CD4-positive, alpha-beta T cell (primary cell): ENCODE results near the gene LDAH. TPM values are rescaled to one million over a fixed set of nuclear protein-coding genes. Genes with fewer than 3 reads are reported as not detected.
A peak's percentile ranks its signal among the peaks of the same experiment; 100 is the strongest.

Experiments used
- ATAC-seq: fragments of 200-7000 bp; cut with Tn5 transposase; one replicate; pipeline ENCODE4 v1.10.0; 2022; ENCODE audit warnings: mild to moderate bottlenecking; ENCODE audit not compliant: poor library complexity
- CTCF ChIA-PET: fragments of 350-600 bp; sonication (Branson Sonifier 250); formaldehyde crosslinking; loops from one replicate; lab custom pipeline; 2021; ENCODE audit warnings: antibody characterized with exemption, inconsistent platforms; lab: Charles Lee
- POLR2A ChIA-PET: fragments of 350-600 bp; sonication (Branson Sonifier 250); formaldehyde crosslinking; loops from one replicate; lab custom pipeline; 2021; ENCODE audit warnings: antibody characterized with exemption, inconsistent platforms; lab: Charles Lee
- DNase-seq, 14 experiments: peaks; one replicate each; pipeline ENCODE4 v3.0.0-alpha.2; 2013 to 2020; ENCODE audit warnings: mixed read lengths in 2 of 14
- H3K27ac ChIP-seq, 2 donors: one replicate each; pipeline versions ENCODE4 v1.5.1 to v1.7.0; 2013; ENCODE audit warnings: low read length in 2 of 2, low read depth in 1 of 2, mild to moderate bottlenecking in 1 of 2
- H3K27me3 ChIP-seq, 2 experiments: 1 replicate in 1 of 2; 2 replicates in 1 of 2; pipeline versions ENCODE4 v1.6.1 to v1.7.0; 2013; ENCODE audit warnings: low read length in 2 of 2, control low read depth in 1 of 2, mild to moderate bottlenecking in 1 of 2, moderate library complexity in 1 of 2; ENCODE audit not compliant: insufficient read depth in 2 of 2, control insufficient read depth in 1 of 2
- H3K36me3 ChIP-seq: one replicate; pipeline ENCODE4 v1.6.1; 2013; ENCODE audit warnings: low read length, control low read depth; ENCODE audit not compliant: insufficient read depth
- H3K4me1 ChIP-seq: one replicate; pipeline ENCODE4 v1.6.1; 2013; ENCODE audit warnings: low read length, control low read depth; ENCODE audit not compliant: insufficient read depth
- H3K4me3 ChIP-seq: one replicate; pipeline ENCODE4 v1.5.1; 2013; ENCODE audit warnings: mild to moderate bottlenecking, low read length, moderate library complexity
- H3K9me3 ChIP-seq, 2 experiments: 1 replicate in 1 of 2; 2 replicates in 1 of 2; pipeline versions ENCODE4 v1.6.1 to v1.7.0; 2013; ENCODE audit warnings: low read length in 2 of 2, mild to moderate bottlenecking in 2 of 2, control low read depth in 1 of 2, moderate library complexity in 1 of 2; ENCODE audit not compliant: control insufficient read depth in 1 of 2, insufficient read depth in 1 of 2
- H3K27ac Mint-ChIP-seq: one replicate; pipeline ENCODE4 v1.8.0; 2020; ENCODE audit warnings: mixed read lengths
- H3K27me3 Mint-ChIP-seq: one replicate; pipeline ENCODE4 v1.8.0; 2021; ENCODE audit warnings: mixed read lengths
- H3K36me3 Mint-ChIP-seq: one replicate; pipeline ENCODE4 v1.8.0; 2021; ENCODE audit warnings: low read depth, mixed read lengths
- H3K4me1 Mint-ChIP-seq: one replicate; pipeline ENCODE4 v1.8.0; 2021; ENCODE audit warnings: low read depth, mixed read lengths
- H3K4me3 Mint-ChIP-seq: one replicate; pipeline ENCODE4 v1.8.0; 2020; ENCODE audit warnings: mild to moderate bottlenecking, mixed read lengths
- H3K9me3 Mint-ChIP-seq: one replicate; pipeline ENCODE4 v1.8.0; 2020; ENCODE audit warnings: mixed read lengths
- CTCF ChIP-seq: fragments of 200-600 bp; IDR thresholded peaks from one replicate; pipeline ENCODE4 v1.8.0; 2022; ENCODE audit warnings: antibody characterized with exemption, mild to moderate bottlenecking
- intact Hi-C, 2 experiments: fragments of 100-400 bp; cut with DNase I in 1 of 2; cut with micrococcal nuclease in 1 of 2; formaldehyde crosslinking; loops; one replicate each; pipeline versions ENCODE4 v1.15.1 to v1.9.0; 2023 to 2025; cut with DNase I, micrococcal nuclease
- total RNA-seq, 174 experiments: library from RNA in 2 of 174; stranded (reverse) in 2 of 174; gene quantifications; one replicate each; pipeline ENCODE4 v1.2.3 and lab custom pipeline; 2021 to 2026

LDAH gene
- total RNA-seq, 2 experiments from 2014 or later: 6.5 to 7.2 TPM

DNA sequence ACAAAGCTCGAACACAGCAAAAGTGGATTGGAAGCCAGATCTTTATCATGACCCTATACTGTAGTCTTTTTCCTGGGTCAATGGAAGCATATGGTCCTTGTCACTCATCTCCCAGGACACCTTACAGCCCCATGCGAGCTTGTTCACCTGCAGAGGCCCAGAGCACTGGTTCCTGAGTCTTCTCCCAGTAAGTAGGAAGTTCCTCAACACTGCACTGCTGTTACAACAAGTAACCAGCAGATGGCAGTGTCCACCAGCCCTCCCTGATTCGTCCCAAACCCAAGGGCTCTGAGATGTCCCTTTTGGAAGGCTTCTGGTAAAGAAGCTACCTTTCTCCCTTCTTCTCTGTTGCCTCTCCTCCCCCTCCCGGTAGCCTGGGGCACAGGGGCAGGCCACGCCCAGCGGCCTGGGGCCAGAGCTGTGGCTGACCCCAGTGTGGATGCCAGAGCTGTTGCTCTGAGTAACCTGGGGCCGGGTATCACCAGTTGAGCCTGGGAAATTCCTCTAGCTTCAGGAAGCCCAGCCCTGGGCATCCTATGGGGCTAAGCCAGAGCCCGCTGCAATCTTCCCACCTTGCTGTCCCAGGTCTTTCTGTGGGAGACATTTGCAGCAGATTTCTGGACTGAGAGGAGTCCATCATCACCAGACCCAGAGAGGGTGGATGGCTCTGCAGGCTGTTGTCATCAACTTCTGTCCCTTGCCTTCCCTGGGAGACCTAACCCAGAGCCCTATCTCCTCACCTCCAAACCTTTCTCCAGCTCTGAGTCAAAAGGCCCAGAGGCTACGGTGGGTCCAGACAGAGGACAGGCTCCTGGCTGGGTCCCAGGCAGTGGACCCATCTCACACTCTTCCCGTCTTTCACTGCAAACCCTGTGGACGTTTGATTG is 161.2 kb downstream of the LDAH start:
- Mint-ChIP-seq H3K27ac (no peak overlapping the region), H3K4me1 (peaks cover 15% of the 10 kb centered on the region), H3K4me3 (no peak overlapping the region), H3K9me3 (no peaks in the 10 kb centered on the region), H3K27me3 (peaks cover 80% of the 10 kb centered on the region), H3K36me3 (no peaks in the 10 kb centered on the region)
- Histone ChIP-seq H3K9me3 (peaks cover 0 to 15% of the 10 kb centered on the region in 2 experiments), H3K36me3 (no peaks in the 10 kb centered on the region), H3K27ac (no peak overlapping the region), H3K4me3 (no peak overlapping the region), H3K27me3 (peaks cover 49 to 66% of the 10 kb centered on the region in 2 experiments), H3K4me1 (peaks cover 21% of the 10 kb centered on the region)
- ChIA-PET CTCF (interaction anchor here (0.6 to 8.0 kb wide), 14 partner anchors 8 to 324 kb away, joined by 3 to 52 read pairs (median 3); partner anchors contain the start of genes HS1BP3 and RHOB), POLR2A (interaction anchor here (1.0 to 1.6 kb wide), 4 partner anchors 10 to 301 kb away, joined by 3 to 11 read pairs (median 5); partner anchors contain the start of genes HS1BP3 and LDAH)
- intact Hi-C loops: loop anchor here (1.0 to 10.0 kb wide), 3 partner anchors 163 to 651 kb away; partner anchors contain the start of gene LDAH (in 1 of the 2)
- DNase-seq (peak; percentile 43 to 85 (median 56)), ATAC-seq (peak; percentile 84)
- peak; percentile 93 for TF ChIP-seq CTCF

GRCh38 chr2:20660506-20661420 is 162.1 kb downstream of the LDAH start:
- Histone ChIP-seq H3K27me3 (peaks cover 42 to 57% of the 10 kb centered on the region in 2 experiments), H3K27ac (no peak overlapping the region), H3K4me3 (no peak overlapping the region), H3K9me3 (peaks cover 0 to 7% of the 10 kb centered on the region in 2 experiments), H3K36me3 (no peaks in the 10 kb centered on the region), H3K4me1 (peaks cover 12% of the 10 kb centered on the region)
- DNase-seq (no peak), ATAC-seq (no peak)
- no peak overlapping the region for H3K27ac Mint-ChIP-seq
- H3K36me3 Mint-ChIP-seq: no peaks in the 10 kb centered on the region
- ChIA-PET POLR2A (interaction anchor here (1.0 to 1.6 kb wide), 3 partner anchors 163 to 302 kb away, joined by 3 to 11 read pairs (median 5); partner anchors contain the start of gene LDAH), CTCF (interaction anchor here (0.6 to 8.0 kb wide), 12 partner anchors 10 to 323 kb away, joined by 3 to 52 read pairs (median 4); partner anchors contain the start of gene HS1BP3)
- no peaks in the 10 kb centered on the region for H3K9me3 Mint-ChIP-seq
- peaks cover 72% of the 10 kb centered on the region for H3K27me3 Mint-ChIP-seq
- intact Hi-C loops: loop anchor here (1.0 to 10.0 kb wide), 3 partner anchors 164 to 652 kb away; partner anchors contain the start of gene LDAH (in 1 of the 2)
- no peak for TF ChIP-seq CTCF
- peaks cover 10% of the 10 kb centered on the region for H3K4me1 Mint-ChIP-seq
- no peak overlapping the region for H3K4me3 Mint-ChIP-seq
